ENCODE results near the gene OTOP2. TPM values are rescaled to one million over a fixed set of nuclear protein-coding genes. Genes with fewer than 3 reads are reported as not detected.

OTOP2 gene
- total RNA-seq, 2 donors from 2014 or later = not detected

DNA sequence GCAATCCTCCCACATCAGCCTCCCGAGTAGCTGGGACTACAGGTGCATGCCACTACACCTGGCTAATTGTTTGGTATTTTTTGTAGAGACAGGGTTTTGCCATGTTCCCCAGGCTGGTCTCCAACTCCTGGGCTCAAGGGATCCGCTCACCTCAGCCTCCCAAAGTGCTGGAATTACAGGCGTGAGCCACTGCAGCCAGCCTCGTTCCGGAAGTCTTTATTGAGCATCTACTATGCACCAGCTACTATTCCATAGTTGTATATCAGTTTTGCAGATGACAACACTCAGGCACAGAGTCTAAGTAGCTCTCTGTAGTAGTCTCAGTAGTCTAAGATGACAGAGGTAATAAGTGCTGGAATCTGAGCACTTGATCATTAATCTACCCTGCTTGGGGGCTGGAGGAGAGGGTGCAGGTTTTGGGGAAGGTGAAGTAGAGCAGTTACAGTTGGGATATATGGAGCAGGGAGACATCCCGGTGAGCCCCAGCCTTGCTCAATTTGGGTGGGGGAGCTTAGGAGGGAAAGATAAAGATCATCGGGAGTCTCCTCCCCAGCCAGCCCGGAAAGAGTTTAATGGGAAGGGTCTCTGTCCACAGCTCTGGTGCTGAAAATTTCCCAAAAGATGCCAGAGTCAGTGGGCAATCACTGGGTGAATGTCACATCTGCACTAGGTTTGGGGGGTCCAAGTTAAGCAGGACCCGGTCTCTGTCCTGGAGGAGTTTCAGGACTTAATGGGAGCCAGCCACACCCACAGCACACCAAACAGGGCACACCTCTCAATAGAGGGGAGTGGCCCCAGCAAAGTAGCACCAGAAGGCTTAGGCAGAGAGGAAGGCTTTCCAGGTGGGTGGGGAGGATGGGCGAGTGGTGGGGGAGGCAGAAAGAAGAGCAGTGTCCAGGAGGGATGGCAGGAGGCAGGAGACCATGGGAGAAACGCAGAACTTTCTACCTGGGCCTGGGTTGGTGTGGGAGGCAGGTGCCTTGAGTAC is 13.3 kb downstream of the OTOP2 start:
- no peak overlapping the region for H3K27ac ChIP-seq
- no peaks in the 10 kb centered on the region for H3K36me3 ChIP-seq (replicated peaks in 1 of 2; ENCODE audit: insufficient read depth in 1 of 2, low read depth in 2 of 2)
- H3K4me3 ChIP-seq = no peak overlapping the region
- 52 to 70% methylated on average over 10 to 11 of the region's 11 CpGs for WGBS, 2 donors
- DNase-seq (no peak), ATAC-seq (no peak)
- intact Hi-C loops (cut with DNase I) = no loop called here
- peaks cover 0 to 7% of the 10 kb centered on the region in 2 donors for H3K27me3 ChIP-seq
- H3K4me1 ChIP-seq = peaks cover 14% of the 10 kb centered on the region
- no peaks in the 10 kb centered on the region for H3K9me3 ChIP-seq
- TF ChIP-seq, protein P1, sequence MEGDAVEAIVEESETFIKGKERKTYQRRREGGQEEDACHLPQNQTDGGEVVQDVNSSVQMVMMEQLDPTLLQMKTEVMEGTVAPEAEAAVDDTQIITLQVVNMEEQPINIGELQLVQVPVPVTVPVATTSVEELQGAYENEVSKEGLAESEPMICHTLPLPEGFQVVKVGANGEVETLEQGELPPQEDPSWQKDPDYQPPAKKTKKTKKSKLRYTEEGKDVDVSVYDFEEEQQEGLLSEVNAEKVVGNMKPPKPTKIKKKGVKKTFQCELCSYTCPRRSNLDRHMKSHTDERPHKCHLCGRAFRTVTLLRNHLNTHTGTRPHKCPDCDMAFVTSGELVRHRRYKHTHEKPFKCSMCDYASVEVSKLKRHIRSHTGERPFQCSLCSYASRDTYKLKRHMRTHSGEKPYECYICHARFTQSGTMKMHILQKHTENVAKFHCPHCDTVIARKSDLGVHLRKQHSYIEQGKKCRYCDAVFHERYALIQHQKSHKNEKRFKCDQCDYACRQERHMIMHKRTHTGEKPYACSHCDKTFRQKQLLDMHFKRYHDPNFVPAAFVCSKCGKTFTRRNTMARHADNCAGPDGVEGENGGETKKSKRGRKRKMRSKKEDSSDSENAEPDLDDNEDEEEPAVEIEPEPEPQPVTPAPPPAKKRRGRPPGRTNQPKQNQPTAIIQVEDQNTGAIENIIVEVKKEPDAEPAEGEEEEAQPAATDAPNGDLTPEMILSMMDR (IDR thresholded peaks at IDR 0.05) = no peak
- TF ChIP-seq POLR2A (IDR thresholded peaks at IDR 0.05) = no peak

DNA sequence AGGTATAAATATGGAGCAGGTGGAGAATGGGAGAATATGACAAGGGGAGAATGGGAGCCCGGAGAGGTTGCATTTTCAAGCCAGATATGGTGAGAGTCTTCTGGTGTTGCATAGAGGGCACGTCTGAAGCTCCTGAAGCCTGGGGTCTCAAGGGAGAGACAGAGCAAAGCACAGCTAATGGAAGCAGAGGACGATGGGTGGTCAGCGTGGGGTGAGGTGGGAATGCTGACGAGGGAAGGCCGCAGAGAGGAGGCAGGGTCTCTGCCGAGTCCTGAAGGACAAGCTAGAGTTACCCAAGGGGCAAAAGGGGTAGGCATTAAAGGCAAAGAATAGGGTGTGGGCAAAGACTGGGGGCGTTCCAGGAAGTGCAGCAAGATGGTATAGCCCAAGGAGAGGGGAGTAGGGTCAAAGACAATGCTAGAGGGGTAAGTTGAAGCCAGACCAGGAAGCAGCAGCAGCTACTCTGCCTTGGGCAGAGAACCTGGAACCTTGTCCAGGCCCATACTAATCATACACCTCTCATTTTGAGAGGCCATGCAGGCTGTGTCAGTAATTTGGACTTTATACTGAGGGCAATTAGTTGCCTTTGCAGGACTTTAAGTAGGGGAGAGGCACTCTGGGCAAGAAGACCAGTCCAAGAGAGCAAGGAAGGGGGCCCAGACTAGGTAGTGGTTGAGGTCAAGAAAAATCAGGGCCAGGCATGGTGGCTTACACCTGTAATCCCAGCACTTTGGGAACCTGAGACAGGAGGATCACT is 14.3 kb downstream of the OTOP2 start:
- no peak for TF ChIP-seq POLR2A (IDR thresholded peaks at IDR 0.05)
- TF ChIP-seq, protein P1 (IDR thresholded peaks at IDR 0.05) = no peak
- peaks cover 14% of the 10 kb centered on the region for H3K4me1 ChIP-seq
- no peak overlapping the region for H3K27ac ChIP-seq
- ATAC-seq (no peak), DNase-seq (no peak)
- intact Hi-C loops (cut with DNase I) = no loop called here
- 72 to 85% methylated on average over 8 of the region's 8 CpGs for WGBS, 2 donors
- peaks cover 0 to 7% of the 10 kb centered on the region in 2 donors for H3K27me3 ChIP-seq
- no peak overlapping the region for H3K4me3 ChIP-seq
- H3K9me3 ChIP-seq = no peaks in the 10 kb centered on the region
- H3K36me3 ChIP-seq (replicated peaks in 1 of 2; ENCODE audit: insufficient read depth in 1 of 2, low read depth in 2 of 2) = no peaks in the 10 kb centered on the region

DNA sequence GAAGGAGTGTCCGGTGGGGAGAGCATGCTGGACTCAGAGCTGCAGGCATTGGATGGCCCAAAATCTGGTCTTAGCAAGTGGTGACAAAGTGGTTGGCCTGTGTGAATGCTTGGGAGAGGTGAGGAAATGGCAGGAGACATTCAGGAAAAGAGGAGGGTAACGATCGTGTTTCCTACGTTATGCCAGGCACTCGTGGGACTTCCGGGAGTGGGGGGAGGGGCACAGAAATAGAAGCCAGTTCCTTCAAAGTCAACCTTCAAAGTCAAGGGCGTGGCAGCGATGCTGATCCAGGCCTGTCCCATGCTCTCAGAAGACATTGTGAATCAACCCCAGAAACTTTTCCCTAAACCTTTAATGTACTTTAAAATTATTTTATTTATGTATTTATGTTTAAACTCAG is 15.5 kb downstream of the OTOP2 start:
- no peak for ATAC-seq
- Histone ChIP-seq H3K27me3 (peaks cover 0 to 7% of the 10 kb centered on the region in 2 donors), H3K27ac (no peak overlapping the region), H3K36me3 (replicated peaks in 1 of 2; ENCODE audit: insufficient read depth in 1 of 2, low read depth in 2 of 2) (no peaks in the 10 kb centered on the region), H3K9me3 (no peaks in the 10 kb centered on the region), H3K4me1 (peaks cover 14% of the 10 kb centered on the region), H3K4me3 (no peak overlapping the region)
- intact Hi-C loops (cut with DNase I) = no loop called here
- no peak for DNase-seq
- no peak for TF ChIP-seq POLR2A (IDR thresholded peaks at IDR 0.05)
- TF ChIP-seq, protein P1 (IDR thresholded peaks at IDR 0.05) = no peak
- WGBS, 2 donors = 55 to 59% methylated on average over 8 of the region's 8 CpGs

DNA sequence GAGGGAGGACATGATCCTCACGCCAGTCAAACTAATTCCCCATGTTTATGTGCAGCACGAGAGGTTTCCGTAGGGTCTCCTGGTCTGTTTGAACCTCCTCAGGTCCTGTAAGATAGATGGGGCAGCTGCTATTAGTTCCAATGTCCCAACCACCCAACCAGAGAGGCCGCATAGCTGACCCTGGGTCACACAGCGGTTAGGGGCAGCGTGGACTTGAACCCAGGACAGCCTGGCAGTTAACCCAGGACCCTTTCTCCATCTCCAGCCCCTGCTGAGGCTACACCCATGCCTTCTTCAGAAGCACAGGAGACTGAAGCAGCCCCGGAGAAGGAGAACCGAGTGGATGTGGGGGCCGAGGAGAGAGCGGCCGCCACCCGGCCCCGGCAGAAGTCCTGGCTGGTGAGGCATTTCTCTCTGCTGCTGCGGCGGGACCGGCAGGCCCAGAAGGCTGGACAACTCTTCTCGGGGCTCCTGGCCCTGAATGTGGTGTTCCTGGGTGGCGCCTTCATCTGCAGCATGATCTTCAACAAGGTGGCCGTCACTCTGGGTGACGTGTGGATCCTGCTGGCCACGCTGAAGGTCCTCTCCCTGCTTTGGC is 17.2 kb downstream of the OTOP2 start:
- no peaks in the 10 kb centered on the region for H3K36me3 ChIP-seq (replicated peaks in 1 of 2; ENCODE audit: insufficient read depth in 1 of 2, low read depth in 2 of 2)
- no peaks in the 10 kb centered on the region for H3K27me3 ChIP-seq
- 53 to 71% methylated on average over 5 to 21 of the region's 21 CpGs for WGBS, 2 donors
- ATAC-seq (no peak), DNase-seq (no peak)
- intact Hi-C loops (cut with DNase I) = no loop called here
- H3K4me1 ChIP-seq = peaks cover 3% of the 10 kb centered on the region
- no peaks in the 10 kb centered on the region for H3K9me3 ChIP-seq
- H3K4me3 ChIP-seq = no peak overlapping the region
- no peak for TF ChIP-seq POLR2A (IDR thresholded peaks at IDR 0.05)
- TF ChIP-seq, protein P1 (IDR thresholded peaks at IDR 0.05) = no peak
- H3K27ac ChIP-seq = no peak overlapping the region
